HG02840 (cell line): Measurements from ENCODE around the gene SIAH2.

ENCODE experiments used
- ATAC-seq: cut with Tn5 transposase; IDR thresholded peaks from one replicate; pipeline ENCODE4 v1.9.1; 2021; ENCODE audit warnings: mild to moderate bottlenecking, moderate library complexity, moderate number of reproducible peaks; ENCODE audit not compliant: unreplicated experiment, low FRiP score

The SIAH2 gene

DNA sequence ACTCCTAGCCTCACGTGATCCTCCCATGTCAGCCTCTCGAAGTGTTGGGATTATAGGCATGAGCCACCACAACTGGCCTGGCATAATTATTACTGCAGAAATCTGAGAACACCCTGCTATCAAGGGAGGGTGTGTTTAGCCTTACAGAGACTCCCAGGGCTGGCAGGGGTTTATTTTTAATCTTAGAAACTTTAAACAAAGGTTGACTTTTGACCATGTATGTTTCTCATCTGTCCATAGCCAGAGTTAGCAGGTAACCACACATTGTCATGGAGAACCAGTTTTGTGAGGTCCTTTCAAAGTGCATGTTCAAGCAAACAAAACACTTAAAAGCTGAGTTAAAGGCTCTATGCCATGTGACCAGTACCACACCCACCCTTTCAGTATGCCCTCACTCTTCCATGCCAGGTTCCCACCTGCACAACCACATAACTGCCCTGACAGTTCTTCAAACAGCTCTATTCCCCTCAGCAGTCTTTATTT, 11.1 kb downstream of the SIAH2 start:
- ATAC-seq: no peak

GRCh38 chr3:150749255-150749654, 13.7 kb downstream of the SIAH2 start:
- ATAC-seq: no peak

DNA sequence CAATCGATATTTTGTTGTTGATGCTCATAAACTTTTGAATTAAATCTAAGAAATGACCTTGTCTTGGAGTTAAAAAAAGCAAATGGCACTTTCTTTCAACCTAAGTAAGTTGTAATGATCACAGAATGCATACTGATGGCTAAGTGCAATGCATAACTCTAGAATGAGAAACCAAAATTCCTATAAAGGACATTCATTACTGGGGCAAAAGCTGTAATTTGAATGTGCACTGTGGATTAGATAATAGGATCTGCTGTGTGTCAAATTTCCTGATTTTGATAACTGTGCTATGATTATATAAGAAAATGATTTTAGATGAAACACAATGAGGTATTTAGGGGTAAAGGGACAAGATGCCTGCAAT, 14.3 kb downstream of the SIAH2 start:
- no peak for ATAC-seq

DNA sequence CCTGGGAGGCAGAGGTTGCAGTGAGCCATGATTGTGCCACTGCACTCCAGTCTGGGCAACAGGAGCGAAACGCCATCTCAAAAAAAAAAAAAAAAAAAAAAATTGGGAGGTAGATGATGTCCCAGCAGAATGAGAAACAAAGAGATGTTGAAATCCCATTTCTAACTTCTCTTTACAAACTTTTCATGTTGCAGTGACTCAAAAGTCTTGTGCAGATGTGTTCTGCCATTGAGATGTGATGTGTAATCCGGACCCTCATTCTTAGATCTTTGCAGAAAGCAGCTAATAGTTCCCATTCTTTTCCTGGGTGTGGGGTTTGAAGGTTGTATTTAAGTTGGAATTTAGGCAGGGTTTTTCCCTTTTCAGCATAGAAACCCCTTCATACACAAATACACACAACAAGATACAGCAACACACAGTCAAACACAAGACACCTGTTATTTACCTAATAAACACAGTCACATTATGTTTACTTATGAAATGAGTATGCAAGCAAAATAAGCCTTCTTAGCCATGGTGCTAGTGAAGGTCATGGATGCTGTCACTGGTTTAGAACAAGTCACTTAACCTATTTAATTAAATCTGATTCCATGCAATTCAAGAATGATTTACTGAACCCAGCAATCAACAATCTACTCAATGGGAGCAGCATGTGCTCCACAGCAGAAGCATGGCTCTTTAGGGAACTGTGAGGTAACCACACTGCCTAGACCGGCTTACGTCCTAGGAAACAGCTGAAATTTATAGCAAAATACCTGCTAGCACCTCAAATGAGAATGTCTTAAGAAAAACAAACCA, 14.9 kb downstream of the SIAH2 start:
- no peak for ATAC-seq

GRCh38 chr3:150746791-150747590, 16.0 kb downstream of the SIAH2 start:
- ATAC-seq: no peak

GRCh38 chr3:150745832-150746231, 17.1 kb downstream of the SIAH2 start:
- ATAC-seq: no peak

- ATAC-seq: no peak
Measured at GRCh38 chr3:150744919-150745211, 18.1 kb downstream of the SIAH2 start.

DNA sequence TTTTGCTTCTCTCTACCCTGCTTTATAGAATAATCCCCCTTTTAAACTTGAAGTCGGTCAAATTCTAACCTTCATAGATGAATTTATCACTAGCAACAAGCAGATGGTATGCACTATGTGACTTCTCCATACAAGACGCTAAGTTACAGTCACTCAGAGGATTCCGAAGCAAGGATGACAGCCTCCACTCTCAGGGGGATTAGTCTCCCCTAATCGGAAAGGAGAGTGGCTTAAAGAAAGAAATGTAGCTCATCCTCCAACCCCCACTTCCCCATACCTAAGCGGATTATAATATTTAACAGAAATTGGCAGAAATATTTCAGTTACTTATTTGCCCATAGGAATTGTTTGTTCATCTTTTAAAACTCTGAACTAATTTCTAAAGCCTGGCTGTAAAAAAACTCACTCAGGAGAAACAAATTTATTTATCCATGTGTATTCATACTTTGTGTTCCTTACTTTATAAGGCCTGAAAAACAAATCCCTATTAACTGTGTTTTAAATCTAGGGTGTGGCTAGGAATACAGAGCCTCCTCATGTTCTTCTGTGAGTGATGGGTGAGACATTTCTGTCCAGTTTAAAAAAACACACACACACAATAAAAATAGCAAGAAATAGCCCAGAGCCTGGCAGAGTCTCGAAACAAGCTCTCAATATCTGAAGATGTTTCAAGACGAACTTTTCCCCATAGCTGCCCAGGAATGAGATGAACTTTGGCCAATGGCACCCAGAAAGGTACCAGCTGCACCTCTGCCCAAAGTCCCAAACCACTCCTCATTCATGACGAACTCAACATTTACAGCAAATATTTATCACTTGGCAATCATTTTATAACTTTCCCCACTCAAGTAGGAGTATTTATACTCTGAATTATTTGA, 18.7 kb downstream of the SIAH2 start:
- ATAC-seq: no peak

GRCh38 chr3:150743508-150743907, 19.5 kb downstream of the SIAH2 start:
- no peak for ATAC-seq

- ATAC-seq: no peak
Measured at GRCh38 chr3:150742679-150743078, 20.3 kb downstream of the SIAH2 start.

DNA sequence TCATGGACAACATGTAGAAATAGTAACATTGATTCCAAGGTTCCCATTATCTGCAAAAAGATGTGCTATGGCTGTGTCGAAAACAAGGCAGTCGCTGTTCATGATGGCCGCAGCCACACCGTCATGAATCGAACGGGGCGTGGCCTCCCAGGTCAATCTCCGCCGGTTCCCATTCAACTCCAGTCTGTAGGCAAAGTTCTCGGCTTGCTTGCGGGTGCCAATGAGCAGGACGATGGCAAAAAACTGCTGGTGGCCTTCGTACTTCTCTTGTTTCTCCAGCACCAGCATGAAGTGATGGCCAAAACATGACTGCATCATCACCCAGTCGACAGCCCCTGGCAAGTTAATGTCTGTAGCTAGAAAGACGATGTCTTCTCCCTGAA, 20.8 kb downstream of the SIAH2 start:
- no peak for ATAC-seq

GRCh38 chr3:150741497-150742140, 21.4 kb downstream of the SIAH2 start:
- no peak for ATAC-seq

DNA sequence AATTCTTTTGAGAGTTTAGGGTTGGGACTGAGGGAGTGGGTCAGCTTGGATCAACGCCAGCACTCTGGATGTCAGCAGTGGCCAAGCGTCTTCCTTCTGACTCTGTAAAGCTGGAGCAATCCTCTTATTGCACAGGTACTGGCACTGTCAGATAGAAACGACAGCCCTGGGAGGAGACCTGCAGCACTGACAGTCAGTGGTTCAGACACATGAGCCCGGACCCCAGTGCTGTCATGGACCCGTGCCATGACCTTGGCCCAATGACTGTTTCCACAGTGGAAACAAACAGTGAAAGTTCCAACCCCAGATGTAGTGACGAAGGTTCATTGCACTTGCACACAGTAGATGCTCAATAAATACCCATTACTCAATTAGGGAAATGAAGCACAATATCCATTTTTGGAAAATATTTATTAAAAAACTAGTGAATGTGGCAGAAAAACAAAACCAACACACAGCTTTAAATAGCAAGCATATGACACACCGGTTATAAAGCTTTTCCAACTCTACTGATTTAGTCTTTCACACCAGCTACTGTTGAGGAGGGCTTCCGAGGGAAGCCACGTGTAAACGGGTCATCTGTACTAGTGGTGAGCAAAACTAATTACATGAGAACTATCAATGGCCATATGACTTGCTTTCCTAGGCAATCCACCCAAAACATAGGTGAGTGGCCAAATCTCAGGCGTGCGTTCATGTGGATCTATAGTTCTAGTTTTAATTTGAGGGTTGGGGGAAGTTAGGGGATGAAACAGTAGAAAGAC, 22.1 kb downstream of the SIAH2 start:
- no peak for ATAC-seq

GRCh38 chr3:150739877-150740645, 22.9 kb downstream of the SIAH2 start:
- peak; percentile 21 for ATAC-seq

DNA sequence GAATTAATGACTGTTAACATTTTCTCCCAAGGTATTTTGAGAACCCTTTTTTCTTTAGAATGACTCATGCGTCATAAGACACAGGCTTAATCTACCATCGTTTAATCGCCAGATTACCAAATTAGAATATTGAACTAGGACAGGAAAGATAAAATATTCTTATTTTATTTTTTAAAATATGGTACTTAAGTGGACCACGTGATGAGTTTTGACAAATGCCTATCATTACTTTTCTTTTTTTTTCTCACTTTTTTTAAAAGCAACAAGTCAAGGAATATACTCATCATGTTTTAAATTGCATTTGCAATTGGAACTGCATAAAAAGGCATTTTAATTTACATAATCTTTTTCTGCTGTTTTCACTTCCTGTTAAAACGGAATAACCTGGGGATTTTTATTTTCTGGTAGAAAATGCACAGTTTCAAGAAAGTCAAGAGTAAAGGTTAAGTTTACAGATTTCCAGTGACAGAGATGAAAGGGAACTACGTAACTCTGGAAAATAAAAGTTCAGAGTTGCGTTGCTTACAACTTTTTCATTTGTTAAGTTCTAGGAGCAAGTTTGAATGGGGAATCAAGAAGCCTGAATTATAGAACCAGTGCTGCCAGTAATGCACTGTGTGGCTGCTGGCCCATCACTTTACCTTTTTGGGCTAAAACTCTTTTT, 23.6 kb downstream of the SIAH2 start:
- peak; percentile 38 for ATAC-seq

- ATAC-seq: no peak
Measured at GRCh38 chr3:150738688-150739087, 24.3 kb downstream of the SIAH2 start.

- ATAC-seq: no peak
Measured at GRCh38 chr3:150737874-150738679, 24.9 kb downstream of the SIAH2 start.
